ENCODE results near the gene ADAMTS6.
"Not testable (repeated sequence)": the region's sequence is repeated elsewhere in the genome, so short reads cannot be mapped to it uniquely, and the experiment has no call there.

Gene ADAMTS6

GRCh38 chr5:65481635-65482295 is at the start of gene ADAMTS6:
Gene ADAMTS6 (minus strand): TSS chr5:65481920. CDS start chr5:65473673, 8,247 bp downstream.
- DNase-seq = peak; percentile 84

GRCh38 chr5:65530904-65531303 is 49.2 kb upstream of the ADAMTS6 start:
- DNase-seq = no peak

GRCh38 chr5:65525726-65526125 is 44.0 kb upstream of the ADAMTS6 start:
- DNase-seq = no peak

- DNase-seq = no peak
Observed at GRCh38 chr5:65512170-65512937, 30.6 kb upstream of the ADAMTS6 start.

- no peak for DNase-seq
Observed at GRCh38 chr5:65508978-65509377, 27.3 kb upstream of the ADAMTS6 start.

GRCh38 chr5:65506961-65507360 is 25.2 kb upstream of the ADAMTS6 start:
- DNase-seq = no peak

GRCh38 chr5:65489119-65489518 is 7.4 kb upstream of the ADAMTS6 start:
- no peak for DNase-seq

GRCh38 chr5:65488038-65488687 is 6.4 kb upstream of the ADAMTS6 start:
- not testable (repeated sequence) for DNase-seq

- not testable (repeated sequence) for DNase-seq
Observed at GRCh38 chr5:65486803-65487202, 5.1 kb upstream of the ADAMTS6 start.

- DNase-seq = no peak
Observed at GRCh38 chr5:65485405-65485804, 3.7 kb upstream of the ADAMTS6 start.

- no peak for DNase-seq
Observed at GRCh38 chr5:65483546-65484346, 2.0 kb upstream of the ADAMTS6 start.

GRCh38 chr5:65482736-65483545 is 1.2 kb upstream of the ADAMTS6 start:
- DNase-seq = no peak

- no peak for DNase-seq
Observed at GRCh38 chr5:65482296-65482735, 596 bp upstream of the ADAMTS6 start.

GRCh38 chr5:65481171-65481581 is 544 bp downstream of the ADAMTS6 start:
- DNase-seq = no peak

GRCh38 chr5:65480306-65480865 is 1.3 kb downstream of the ADAMTS6 start:
- peak; percentile 56 for DNase-seq

GRCh38 chr5:65479527-65479926 is 2.2 kb downstream of the ADAMTS6 start:
- no peak for DNase-seq

GRCh38 chr5:65478336-65478735 is 3.4 kb downstream of the ADAMTS6 start:
- DNase-seq = no peak

- no peak for DNase-seq
Observed at GRCh38 chr5:65475895-65476294, 5.8 kb downstream of the ADAMTS6 start.

- DNase-seq = no peak
Observed at GRCh38 chr5:65475336-65475735, 6.4 kb downstream of the ADAMTS6 start.

- no peak for DNase-seq
Observed at GRCh38 chr5:65474130-65474711, 7.5 kb downstream of the ADAMTS6 start.

GRCh38 chr5:65468633-65469032 is 13.1 kb downstream of the ADAMTS6 start:
- DNase-seq = no peak

Data from activated CD8-positive, alpha-beta memory T cell treated with anti-CD3 and anti-CD28 coated beads, Interleukin-2, amount 50 U/mL, for 48 hours (primary cell).